ENCODE measurements around the gene SLCO2B1. TPM values are rescaled to one million over a fixed set of nuclear protein-coding genes. Genes with fewer than 3 reads are reported as not detected.
A peak's percentile ranks its signal among the peaks of the same experiment; 100 is the strongest.

Gene SLCO2B1
- total and polyA plus RNA-seq, 2 experiments from 2014 or later, result 0.07 TPM; not detected in 1

DNA sequence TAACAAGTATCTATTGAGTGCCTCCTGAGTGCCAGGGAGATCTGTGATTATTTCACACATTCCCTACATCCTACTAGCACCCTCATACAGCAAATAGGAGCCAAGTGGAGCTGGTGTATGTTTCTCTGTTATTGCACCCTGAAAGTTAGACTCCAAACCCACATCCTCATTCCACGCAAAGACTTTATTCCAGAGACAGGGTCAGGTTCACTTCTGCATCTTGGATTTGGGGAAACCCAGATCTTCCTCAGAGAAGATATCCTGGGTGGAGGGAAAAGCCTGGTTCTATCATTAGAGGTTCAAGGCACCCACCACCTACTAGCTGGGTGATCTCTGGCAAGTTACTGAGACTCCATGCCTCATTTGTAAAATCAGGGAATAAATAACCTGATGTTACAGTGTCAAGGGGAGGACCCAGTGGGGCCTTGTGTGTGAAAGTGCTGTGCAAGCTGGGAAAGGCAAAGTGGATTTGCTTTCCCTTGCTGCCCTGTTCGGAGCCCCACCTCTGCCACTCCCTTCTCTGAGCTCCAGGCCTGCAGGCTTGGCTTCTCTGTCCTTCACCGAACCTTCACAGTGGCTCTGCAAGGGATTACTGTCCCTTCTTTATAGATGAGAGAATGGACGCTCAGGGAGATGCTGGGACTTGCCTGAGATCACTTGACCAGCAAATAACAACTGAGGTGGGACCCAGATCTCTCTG is 991 bp upstream of the SLCO2B1 start:
- Histone ChIP-seq H3K4me3 (no peak overlapping the region), H3K36me3 (no peaks in the 10 kb centered on the region), H3K27ac (no peak overlapping the region), H3K4me1 (ENCODE audit: low read depth) (peaks cover 15% of the 10 kb centered on the region), H3K9me3 (ENCODE audit: low read depth) (no peaks in the 10 kb centered on the region), H3K27me3 (no peaks in the 10 kb centered on the region)
- no peak for DNase-seq (ENCODE audit: low read depth in 1 of 2, low spot score in 1 of 2)
- no peak for TF ChIP-seq CTCF (IDR thresholded peaks at IDR 0.05; ENCODE audit: low read depth, low read length)

GRCh38 chr11:75151346-75152047 is 590 bp downstream of the SLCO2B1 start:
- DNase-seq (ENCODE audit: low read depth in 1 of 2, low spot score in 1 of 2), result no peak

DNA sequence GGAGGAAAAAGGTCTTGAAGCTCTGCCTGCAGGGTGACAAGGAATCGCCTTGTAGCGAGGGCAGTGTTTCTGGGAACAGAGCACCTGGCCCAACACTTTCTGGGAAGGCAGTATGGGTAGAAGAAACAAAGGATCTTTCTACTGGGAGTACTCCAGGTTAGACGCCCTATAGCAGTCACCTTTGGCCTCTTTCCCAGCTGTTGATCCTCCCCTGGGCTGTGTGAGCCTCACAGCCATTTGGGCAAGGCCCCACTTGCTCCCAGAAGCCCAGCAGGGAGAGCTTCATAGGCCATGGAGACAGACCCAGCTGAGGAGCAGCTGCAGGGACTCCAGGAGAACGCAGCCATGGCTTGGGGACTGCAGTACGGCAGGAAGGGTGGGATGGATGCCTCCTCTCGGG is 1.2 kb downstream of the SLCO2B1 start:
- Histone ChIP-seq H3K4me1 (ENCODE audit: low read depth) (peaks cover 3% of the 10 kb centered on the region), H3K27me3 (no peaks in the 10 kb centered on the region), H3K9me3 (ENCODE audit: low read depth) (no peaks in the 10 kb centered on the region), H3K4me3 (no peak overlapping the region), H3K27ac (no peak overlapping the region), H3K36me3 (no peaks in the 10 kb centered on the region)
- no peak for DNase-seq (ENCODE audit: low read depth in 1 of 2, low spot score in 1 of 2)
- no peak for TF ChIP-seq CTCF (IDR thresholded peaks at IDR 0.05; ENCODE audit: low read depth, low read length)

More at GRCh38 chr11:75151346-75152047, 590 bp downstream of the SLCO2B1 start:
- peaks cover 6% of the 10 kb centered on the region for H3K4me1 ChIP-seq (ENCODE audit: low read depth)
- no peak overlapping the region for H3K27ac ChIP-seq
- no peaks in the 10 kb centered on the region for H3K36me3 ChIP-seq
- no peaks in the 10 kb centered on the region for H3K9me3 ChIP-seq (ENCODE audit: low read depth)
- H3K4me3 ChIP-seq, result no peak overlapping the region
- H3K27me3 ChIP-seq, result no peaks in the 10 kb centered on the region
- no peak for TF ChIP-seq CTCF (IDR thresholded peaks at IDR 0.05; ENCODE audit: low read depth, low read length)

DNA sequence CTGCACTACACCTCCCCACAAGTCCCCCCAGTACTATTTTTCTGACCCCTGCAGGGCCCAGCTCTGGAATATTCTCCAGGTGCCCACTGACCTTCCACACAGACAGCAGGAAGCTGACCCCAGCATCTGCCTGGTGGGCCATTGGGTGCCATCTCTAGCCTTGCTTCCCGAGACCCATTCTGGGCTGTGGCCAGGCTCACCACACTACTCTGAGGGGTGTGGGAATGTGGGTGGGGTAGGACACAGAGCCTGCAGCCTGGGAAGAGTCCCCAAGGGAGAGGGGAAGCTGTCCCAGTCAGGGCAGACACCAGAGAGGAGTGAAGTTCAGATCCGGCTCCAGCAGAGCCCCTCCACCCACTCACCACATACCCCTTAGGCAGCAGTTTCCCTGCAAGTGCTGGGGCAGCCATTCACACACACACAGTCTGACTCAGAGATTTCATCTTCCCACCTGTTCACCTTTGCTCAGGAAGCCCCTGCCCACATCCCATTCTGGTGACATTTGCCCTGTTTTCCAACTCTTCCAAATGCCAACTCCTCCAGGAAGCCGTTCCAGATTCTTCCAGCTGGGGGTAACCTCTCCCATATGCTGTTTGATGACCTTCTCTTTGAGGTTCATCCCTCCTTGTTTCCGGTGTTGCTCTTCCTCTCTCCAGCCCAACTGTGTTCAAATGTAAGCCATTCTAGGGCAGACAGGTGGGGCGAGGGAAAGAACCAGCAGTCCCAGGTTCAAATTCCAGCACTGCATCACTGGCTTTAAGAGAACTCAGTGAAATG is 1.9 kb downstream of the SLCO2B1 start:
- DNase-seq (ENCODE audit: low read depth in 1 of 2, low spot score in 1 of 2), result no peak
- TF ChIP-seq CTCF (IDR thresholded peaks at IDR 0.05; ENCODE audit: low read depth, low read length), result no peak
- H3K9me3 ChIP-seq (ENCODE audit: low read depth), result no peaks in the 10 kb centered on the region
- H3K27me3 ChIP-seq, result no peaks in the 10 kb centered on the region
- no peak overlapping the region for H3K27ac ChIP-seq
- H3K36me3 ChIP-seq, result no peaks in the 10 kb centered on the region
- H3K4me1 ChIP-seq (ENCODE audit: low read depth), result no peaks in the 10 kb centered on the region
- H3K4me3 ChIP-seq, result no peak overlapping the region

DNA sequence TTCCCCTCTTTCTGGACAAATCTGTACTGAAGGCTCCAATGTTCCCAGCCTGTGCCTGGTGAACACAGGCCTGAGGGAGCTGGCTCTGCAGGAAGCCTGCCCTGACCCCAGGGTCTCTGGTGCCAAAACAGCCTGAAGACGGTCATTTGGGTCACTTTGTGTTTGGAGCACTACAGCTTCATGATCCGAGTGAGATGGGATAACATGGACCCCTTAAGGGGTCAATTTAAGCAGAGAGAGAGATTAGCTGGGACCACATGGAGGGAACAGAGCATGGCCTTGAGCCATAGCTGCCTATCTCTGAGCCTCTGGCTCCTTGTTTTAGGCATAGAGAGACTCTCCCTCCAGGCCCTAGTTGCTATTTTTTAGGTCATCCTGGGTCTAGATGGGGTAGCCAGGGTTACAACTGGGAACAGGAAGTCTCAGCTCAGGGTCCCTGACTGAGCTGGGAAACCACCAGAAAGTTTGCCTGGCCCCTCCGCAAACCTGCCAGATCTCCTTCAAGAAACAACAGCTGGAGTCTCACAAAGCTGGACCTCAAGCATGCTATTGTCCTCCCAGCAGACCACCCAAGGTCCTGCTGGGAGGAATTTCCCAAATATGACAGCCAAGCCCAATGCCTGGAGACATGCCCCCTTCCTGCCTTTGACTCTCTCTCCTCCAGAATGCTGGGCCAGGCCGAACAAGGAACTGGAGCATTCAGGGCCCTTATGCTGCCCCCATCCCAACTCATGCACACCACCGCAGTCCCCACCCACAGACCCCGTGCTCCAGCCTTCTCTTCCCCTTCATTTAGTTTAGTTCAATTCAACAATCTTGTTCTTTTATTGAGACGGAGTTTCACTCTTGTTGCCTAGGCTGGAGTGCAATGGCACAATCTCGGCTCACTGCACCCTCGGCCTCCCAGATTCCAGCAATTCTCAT is 4.0 kb downstream of the SLCO2B1 start:
- Histone ChIP-seq H3K27me3 (no peaks in the 10 kb centered on the region), H3K9me3 (ENCODE audit: low read depth) (no peaks in the 10 kb centered on the region), H3K36me3 (no peaks in the 10 kb centered on the region), H3K4me3 (no peak overlapping the region), H3K27ac (no peak overlapping the region), H3K4me1 (ENCODE audit: low read depth) (no peaks in the 10 kb centered on the region)
- DNase-seq (ENCODE audit: low read depth in 1 of 2, low spot score in 1 of 2), result peak in 1 of 2 donors; percentile 36
- no peak for TF ChIP-seq CTCF (IDR thresholded peaks at IDR 0.05; ENCODE audit: low read depth, low read length)

Measured in cardiac muscle cell (in vitro differentiated cells and primary cell).